CD14-positive monocyte (primary cell): Measurements from ENCODE around the gene ZNF423. TPM values are rescaled to one million over a fixed set of nuclear protein-coding genes. Genes with fewer than 3 reads are reported as not detected.

ENCODE experiments used
- DNase-seq, 3 donors: peaks; one replicate each; pipeline ENCODE4 v3.0.0-alpha.2; 2011 to 2022
- H2AFZ ChIP-seq: 2 replicates; pipeline ENCODE4 v1.6.0; 2012; ENCODE audit warnings: mild to moderate bottlenecking, low read depth, low read length, inconsistent platforms; ENCODE audit not compliant: insufficient read depth, poor library complexity, severe bottlenecking
- H3K27ac ChIP-seq, 2 donors: 1 replicate in 1 of 2; 2 replicates in 1 of 2; pipeline ENCODE4 v1.5.1; 2012 to 2013; ENCODE audit warnings: low read length in 2 of 2, control low read depth in 1 of 2, inconsistent platforms in 1 of 2, low read depth in 1 of 2, mild to moderate bottlenecking in 1 of 2
- H3K27me3 ChIP-seq, 2 donors: one replicate each; pipeline versions ENCODE4 v1.6.0 to v1.6.1; 2011 to 2013; ENCODE audit warnings: low read length in 2 of 2; ENCODE audit not compliant: control insufficient read depth in 2 of 2, insufficient read depth in 2 of 2
- H3K36me3 ChIP-seq, 2 donors: replicated peaks in 1 of 2; 1 replicate in 1 of 2; 2 replicates in 1 of 2; pipeline versions ENCODE4 v1.5.1 to v1.6.1; 2012 to 2013; ENCODE audit warnings: low read length in 2 of 2, control low read depth in 1 of 2, inconsistent platforms in 1 of 2, mild to moderate bottlenecking in 1 of 2; ENCODE audit not compliant: insufficient read depth in 2 of 2, control insufficient read depth in 1 of 2
- H3K4me1 ChIP-seq, 2 donors: 1 replicate in 1 of 2; 2 replicates in 1 of 2; pipeline versions ENCODE4 v1.5.1 to v1.6.1; 2012 to 2013; ENCODE audit warnings: low read length in 2 of 2, control low read depth in 1 of 2, inconsistent platforms in 1 of 2, mild to moderate bottlenecking in 1 of 2, moderate library complexity in 1 of 2; ENCODE audit not compliant: insufficient read depth in 2 of 2, control insufficient read depth in 1 of 2
- H3K4me2 ChIP-seq: replicated peaks from 2 replicates; pipeline ENCODE3; 2012; ENCODE audit warnings: low read length, moderate library complexity, mild to moderate bottlenecking; ENCODE audit not compliant: poor library complexity, severe bottlenecking; ENCODE audit errors: extremely low read depth
- H3K4me3 ChIP-seq, 3 experiments: fragments of 200-600 bp in 1 of 3; sonication (generic) in 1 of 3; replicated peaks in 1 of 3; 1 replicate in 2 of 3; 2 replicates in 1 of 3; pipeline ENCODE4 v1.5.1; 2011 to 2013; ENCODE audit warnings: low read length in 3 of 3, mild to moderate bottlenecking in 3 of 3, control low read depth in 2 of 3, low read depth in 2 of 3, inconsistent platforms in 1 of 3, moderate library complexity in 1 of 3
- H3K79me2 ChIP-seq: 2 replicates; pipeline ENCODE4 v1.6.0; 2012; ENCODE audit warnings: mild to moderate bottlenecking, control low read depth, inconsistent platforms, low read length, moderate library complexity; ENCODE audit not compliant: insufficient read depth
- H3K9ac ChIP-seq: 2 replicates; pipeline ENCODE4 v1.6.0; 2017; ENCODE audit warnings: low read length, mild to moderate bottlenecking; ENCODE audit not compliant: insufficient read depth, poor library complexity, severe bottlenecking
- H3K9me3 ChIP-seq, 2 donors: replicated peaks in 1 of 2; 1 replicate in 1 of 2; 2 replicates in 1 of 2; pipeline versions ENCODE4 v1.5.1 to v1.6.1; 2012 to 2013; ENCODE audit warnings: low read length in 2 of 2, control low read depth in 1 of 2; ENCODE audit not compliant: control insufficient read depth in 1 of 2, insufficient read depth in 1 of 2
- H4K20me1 ChIP-seq: 2 replicates; pipeline ENCODE4 v1.6.0; 2012; ENCODE audit warnings: mild to moderate bottlenecking, low read length, control low read depth, moderate library complexity; ENCODE audit not compliant: insufficient read depth
- H3K27ac Mint-ChIP-seq, 7 donors: one replicate each; pipeline ENCODE4 v1.8.0; 2020; ENCODE audit warnings: mild to moderate bottlenecking in 7 of 7, mixed read lengths in 7 of 7, moderate library complexity in 6 of 7, inconsistent platforms in 2 of 7
- H3K27me3 Mint-ChIP-seq, 3 donors: one replicate each; pipeline ENCODE4 v1.8.0; 2021 to 2022; ENCODE audit warnings: low read depth in 3 of 3, mild to moderate bottlenecking in 3 of 3, mixed read lengths in 3 of 3, moderate library complexity in 3 of 3, inconsistent platforms in 1 of 3
- H3K36me3 Mint-ChIP-seq, 2 donors: one replicate each; pipeline ENCODE4 v1.8.0; 2020; ENCODE audit warnings: mixed read lengths in 2 of 2, inconsistent platforms in 1 of 2, mild to moderate bottlenecking in 1 of 2
- H3K4me1 Mint-ChIP-seq: one replicate; pipeline ENCODE4 v1.8.0; 2020; ENCODE audit warnings: mild to moderate bottlenecking, mixed read lengths
- H3K4me3 Mint-ChIP-seq, 2 donors: one replicate each; pipeline ENCODE4 v1.8.0; 2020; ENCODE audit warnings: mild to moderate bottlenecking in 2 of 2, mixed read lengths in 2 of 2, moderate library complexity in 1 of 2
- H3K9me3 Mint-ChIP-seq, 7 donors: one replicate each; pipeline ENCODE4 v1.8.0; 2020 to 2022; ENCODE audit warnings: mixed read lengths in 7 of 7, mild to moderate bottlenecking in 6 of 7, moderate library complexity in 6 of 7, inconsistent platforms in 2 of 7
- CTCF ChIP-seq: fragments of 200-600 bp; IDR thresholded peaks from one replicate; pipeline ENCODE4 v1.8.0; 2022; ENCODE audit warnings: antibody characterized with exemption, mild to moderate bottlenecking
- WGBS: methylation state at CpG from one replicate; pipeline ENCODE4 v1.1.5; 2013; ENCODE audit warnings: missing lambda C conversion rate; ENCODE audit not compliant: insufficient coverage; 5-methylcytosine and 5-hydroxymethylcytosine counted together
- intact Hi-C, 2 donors: fragments of 100-400 bp; cut with micrococcal nuclease; formaldehyde crosslinking; loops; one replicate each; pipeline versions ENCODE4 v1.15.0 to v1.15.1; 2023
- polyA plus RNA-seq, 3 donors: library from polyadenylated mRNA; depleted of rRNA in 1 of 3; unstranded in 2 of 3; stranded (reverse) in 1 of 3; fragments of 300-500 nt in 2 of 3; fragments of >200 nt in 1 of 3; fragmentation: Illumina TruSeq in 2 of 3; gene quantifications; 1 replicate in 2 of 3; 2 replicates in 1 of 3; pipeline ENCODE4 v1.2.3, GENCODE V29; 2012 to 2021

ZNF423 gene
- polyA plus RNA-seq, 3 donors, result not detected

GRCh38 chr16:49472598-49472997 lies 383.3 kb downstream of the ZNF423 start:
- peaks cover 0 to 7% (median 5%) of the 10 kb centered on the region in 3 donors for H3K27me3 Mint-ChIP-seq
- Histone ChIP-seq H3K9ac (no peak overlapping the region), H3K4me3 (no peak overlapping the region), H3K27me3 (no peaks in the 10 kb centered on the region), H3K4me1 (no peaks in the 10 kb centered on the region), H3K9me3 (no peaks in the 10 kb centered on the region), H2AFZ (no peak overlapping the region), H3K79me2 (no peaks in the 10 kb centered on the region), H3K36me3 (no peaks in the 10 kb centered on the region), H3K27ac (no peak overlapping the region), H4K20me1 (no peaks in the 10 kb centered on the region), H3K4me2 (no peak overlapping the region)
- DNase-seq, result no peak
- 88% methylated on average over 8 of the region's 13 CpGs for WGBS
- H3K4me1 Mint-ChIP-seq, result peaks cover 2% of the 10 kb centered on the region
- H3K9me3 Mint-ChIP-seq, result no peaks in the 10 kb centered on the region
- H3K4me3 Mint-ChIP-seq, result no peak overlapping the region
- TF ChIP-seq CTCF, result no peak
- H3K36me3 Mint-ChIP-seq, result no peaks in the 10 kb centered on the region
- intact Hi-C loops, result no loop called here
- H3K27ac Mint-ChIP-seq, result no peak overlapping the region

GRCh38 chr16:49471038-49471727 lies 384.7 kb downstream of the ZNF423 start:
- no peaks in the 10 kb centered on the region for H4K20me1 ChIP-seq
- intact Hi-C loops, result no loop called here
- no peak for DNase-seq
- H3K27me3 ChIP-seq, result peaks cover 0 to 1% of the 10 kb centered on the region in 2 donors
- H3K9me3 Mint-ChIP-seq, result no peaks in the 10 kb centered on the region
- no peak overlapping the region for H3K27ac Mint-ChIP-seq
- 97% methylated on average over 7 of the region's 11 CpGs for WGBS
- no peak overlapping the region for H3K4me3 Mint-ChIP-seq
- no peak overlapping the region for H3K4me2 ChIP-seq
- H3K4me1 ChIP-seq, result no peaks in the 10 kb centered on the region
- H3K4me3 ChIP-seq, result no peak overlapping the region
- H3K4me1 Mint-ChIP-seq, result peaks cover 2% of the 10 kb centered on the region
- peaks cover under 1 to 11% (median 5%) of the 10 kb centered on the region in 3 donors for H3K27me3 Mint-ChIP-seq
- H3K9me3 ChIP-seq, result no peaks in the 10 kb centered on the region
- no peaks in the 10 kb centered on the region for H3K36me3 ChIP-seq
- no peak overlapping the region for H3K9ac ChIP-seq
- H2AFZ ChIP-seq, result no peak overlapping the region
- H3K79me2 ChIP-seq, result no peaks in the 10 kb centered on the region
- no peaks in the 10 kb centered on the region for H3K36me3 Mint-ChIP-seq
- no peak overlapping the region for H3K27ac ChIP-seq
- TF ChIP-seq CTCF, result no peak
